AG09319 (cell line): ENCODE measurements around the gene TBX22.
"Not testable (repeated sequence)": the region's sequence is repeated elsewhere in the genome, so short reads cannot be mapped to it uniquely, and the experiment has no call there.

Source experiments
- DNase-seq: peaks from one replicate; pipeline ENCODE4 v3.0.0-alpha.2; 2010; ENCODE audit warnings: low read depth; ENCODE audit errors: extremely low read depth
- CTCF ChIP-seq: IDR thresholded peaks from 2 replicates; pipeline ENCODE4 v1.5.1; 2011; ENCODE audit warnings: low read depth, mild to moderate bottlenecking, inconsistent platforms, low read length, moderate library complexity

Gene TBX22

GRCh38 chrX:80026116-80026515, 11.6 kb downstream of the TBX22 start:
- no peak for TF ChIP-seq CTCF
- no peak for DNase-seq

- DNase-seq, result not testable (repeated sequence)
Observed at GRCh38 chrX:80066156-80066555, 51.6 kb downstream of the TBX22 start.

- not testable (repeated sequence) for DNase-seq
Observed at GRCh38 chrX:80075625-80076024, 61.1 kb downstream of the TBX22 start.
